SJCRH30 (cell line): ENCODE data around the gene RUNDC1. TPM values are rescaled to one million over a fixed set of nuclear protein-coding genes. Genes with fewer than 3 reads are reported as not detected.

Experiments used
- DNase-seq, 2 experiments: peaks; one replicate each; pipeline ENCODE4 v3.0.0-alpha.2; 2015 to 2020
- H3K27ac ChIP-seq: fragments of 250-450 bp; sonication (Bioruptor Pico); 2 replicates; pipeline ENCODE4 v1.5.1; 2020; ENCODE audit warnings: mild to moderate bottlenecking, moderate library complexity
- H3K27me3 ChIP-seq: fragments of 250-450 bp; sonication (Bioruptor Pico); 2 replicates; pipeline ENCODE4 v1.5.1; 2020; ENCODE audit warnings: mild to moderate bottlenecking, moderate library complexity
- H3K36me3 ChIP-seq: fragments of 250-450 bp; sonication (Bioruptor Pico); 2 replicates; pipeline ENCODE4 v1.5.1; 2020; ENCODE audit warnings: mild to moderate bottlenecking, moderate library complexity
- H3K4me1 ChIP-seq: fragments of 250-450 bp; sonication (Bioruptor Pico); 2 replicates; pipeline ENCODE4 v1.5.1; 2020; ENCODE audit warnings: mild to moderate bottlenecking, moderate library complexity
- H3K4me3 ChIP-seq: fragments of 250-450 bp; sonication (Bioruptor Pico); 2 replicates; pipeline ENCODE4 v1.5.1; 2020; ENCODE audit warnings: mild to moderate bottlenecking, moderate library complexity
- H3K9me3 ChIP-seq: fragments of 250-450 bp; sonication (Bioruptor Pico); replicated peaks from 2 replicates; pipeline ENCODE4 v1.5.1; 2020; ENCODE audit warnings: mild to moderate bottlenecking, moderate library complexity
- total RNA-seq: library from RNA; depleted of rRNA; stranded (reverse); fragments of >200 nt; shearing (Covaris generic); gene quantifications from 2 replicates; pipeline ENCODE4 v1.2.3, GENCODE V29; 2014; rRNA removed

The RUNDC1 gene
- total RNA-seq, 1 experiment from 2014 or later, result 11.9 TPM

DNA sequence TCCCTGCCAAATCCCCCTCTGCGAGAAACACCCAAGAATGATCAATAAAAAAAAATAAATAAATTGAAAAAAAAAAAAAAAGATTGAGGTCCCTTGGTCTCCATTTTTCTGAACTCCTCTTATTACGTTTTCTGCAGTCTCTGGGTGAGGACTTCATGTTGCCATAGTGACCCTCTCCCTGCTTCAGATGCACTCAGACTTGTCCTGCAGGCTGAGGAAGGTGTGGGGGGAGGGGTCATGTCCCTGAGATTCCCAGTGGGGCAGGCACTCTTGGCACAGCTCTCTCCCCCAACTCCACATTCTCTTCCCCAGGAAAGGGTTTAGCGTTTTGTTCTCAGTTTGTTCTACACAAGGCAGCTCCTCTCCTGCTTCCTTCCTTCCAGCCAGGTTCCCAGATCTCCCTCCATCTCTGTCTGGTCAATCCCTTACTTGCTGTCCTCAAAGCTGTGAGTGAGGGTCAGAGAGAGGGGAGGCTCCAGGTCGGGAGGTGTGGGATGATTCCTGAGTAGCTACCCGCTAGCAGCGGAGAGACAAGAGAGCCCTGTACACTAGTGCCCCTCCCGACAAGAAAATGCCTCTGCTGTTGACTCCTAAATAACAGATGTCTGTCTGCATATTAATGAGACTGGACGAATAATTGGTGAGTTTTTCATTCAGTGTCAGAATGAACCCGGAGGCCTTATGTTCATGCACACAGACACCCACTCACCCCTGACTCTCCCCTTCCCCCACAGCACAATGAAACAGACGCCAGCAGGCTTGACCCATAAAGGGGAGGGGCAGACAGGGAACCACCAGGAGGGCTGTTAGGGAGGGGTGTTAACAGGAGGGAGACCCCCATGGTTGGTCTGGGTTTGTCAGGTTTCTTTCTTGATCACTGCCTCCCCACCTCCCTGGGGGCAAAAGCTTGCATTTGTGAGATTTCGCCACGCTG, 53.9 kb downstream of the RUNDC1 start:
- no peak overlapping the region for H3K4me3 ChIP-seq
- H3K4me1 ChIP-seq, result peaks cover 14% of the 10 kb centered on the region
- H3K36me3 ChIP-seq, result no peaks in the 10 kb centered on the region
- H3K27ac ChIP-seq, result no peak overlapping the region
- no peaks in the 10 kb centered on the region for H3K9me3 ChIP-seq
- DNase-seq, result peak in 1 of 2 experiments; percentile 13
- peaks cover 3% of the 10 kb centered on the region; the same call in 1 of the 2 replicates for H3K27me3 ChIP-seq

DNA sequence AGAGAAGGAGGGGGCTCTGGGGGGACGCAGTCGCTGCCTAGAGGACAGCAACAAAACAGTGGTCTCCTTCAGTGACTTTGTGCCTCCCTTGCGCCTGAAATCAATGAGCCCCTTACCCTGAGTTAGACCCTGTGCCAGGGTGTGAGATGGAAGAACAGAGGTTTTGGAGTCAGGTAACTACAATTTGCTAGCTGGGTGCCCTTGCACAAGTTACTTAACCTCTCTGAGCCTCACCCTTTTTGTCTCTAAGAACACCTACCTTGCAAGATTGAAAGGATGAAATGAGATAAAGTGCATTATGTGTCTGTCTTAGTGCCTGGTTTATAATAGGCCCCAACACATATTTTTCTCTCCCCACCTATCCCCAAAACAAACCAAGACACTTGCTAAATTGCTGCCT, 54.5 kb downstream of the RUNDC1 start:
- H3K27ac ChIP-seq, result no peak overlapping the region
- H3K9me3 ChIP-seq, result no peaks in the 10 kb centered on the region
- H3K36me3 ChIP-seq, result no peaks in the 10 kb centered on the region
- H3K4me3 ChIP-seq, result no peak overlapping the region
- H3K27me3 ChIP-seq, result no peaks in the 10 kb centered on the region
- H3K4me1 ChIP-seq, result peaks cover 10% of the 10 kb centered on the region; the same call in 1 of the 2 replicates
- DNase-seq, result no peak

DNA sequence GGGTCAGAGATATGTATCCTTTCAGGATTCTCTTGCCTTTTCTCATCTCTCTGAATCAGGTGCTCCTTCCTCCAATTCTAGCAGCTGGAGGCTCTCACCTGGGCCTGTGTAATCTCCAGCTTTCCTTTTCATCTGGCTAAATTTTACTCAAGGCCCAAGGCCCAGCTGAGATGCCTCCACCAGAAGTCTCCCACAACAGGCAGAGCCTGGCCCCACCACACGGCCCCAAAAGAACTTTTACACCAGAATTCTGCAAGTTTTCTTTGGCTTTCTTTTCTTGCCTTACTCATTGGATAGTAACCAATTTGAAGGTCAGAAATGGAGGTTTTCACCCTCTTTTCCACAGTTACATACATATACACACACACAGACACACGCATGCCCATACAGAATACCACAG, 59.3 kb downstream of the RUNDC1 start:
- H3K4me1 ChIP-seq, result no peaks in the 10 kb centered on the region
- 0 out of 2 replicates have a peak, but pooled peaks cover 4% of the 10 kb centered on the region for H3K36me3 ChIP-seq
- no peaks in the 10 kb centered on the region for H3K9me3 ChIP-seq
- no peak for DNase-seq
- no peak overlapping the region for H3K4me3 ChIP-seq
- H3K27me3 ChIP-seq, result no peaks in the 10 kb centered on the region
- no peak overlapping the region for H3K27ac ChIP-seq

DNA sequence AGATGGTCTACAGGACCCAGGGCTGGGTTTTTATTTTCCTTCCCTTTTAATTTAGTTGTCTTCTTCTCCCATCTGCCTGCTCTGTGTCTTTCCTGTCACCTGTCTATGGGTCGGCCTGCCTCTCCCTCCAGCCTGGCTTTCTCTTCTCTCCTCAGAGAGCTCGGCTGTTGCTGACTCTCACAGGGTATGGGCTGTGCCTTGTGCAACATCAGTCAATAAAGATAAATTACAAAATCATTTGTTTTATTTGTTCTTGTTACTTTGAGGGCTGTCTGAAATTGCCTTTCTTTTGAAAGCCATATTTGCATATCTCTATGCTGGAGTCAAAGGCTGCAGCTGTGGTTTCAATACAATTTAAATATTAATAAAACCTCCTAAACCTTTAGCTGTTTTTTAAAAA, 60.3 kb downstream of the RUNDC1 start:
- Histone ChIP-seq H3K36me3 (0 out of 2 replicates have a peak, but pooled peaks cover 7% of the 10 kb centered on the region), H3K27me3 (no peaks in the 10 kb centered on the region), H3K4me3 (no peak overlapping the region), H3K9me3 (no peaks in the 10 kb centered on the region), H3K4me1 (no peaks in the 10 kb centered on the region), H3K27ac (no peak overlapping the region)
- DNase-seq, result no peak

DNA sequence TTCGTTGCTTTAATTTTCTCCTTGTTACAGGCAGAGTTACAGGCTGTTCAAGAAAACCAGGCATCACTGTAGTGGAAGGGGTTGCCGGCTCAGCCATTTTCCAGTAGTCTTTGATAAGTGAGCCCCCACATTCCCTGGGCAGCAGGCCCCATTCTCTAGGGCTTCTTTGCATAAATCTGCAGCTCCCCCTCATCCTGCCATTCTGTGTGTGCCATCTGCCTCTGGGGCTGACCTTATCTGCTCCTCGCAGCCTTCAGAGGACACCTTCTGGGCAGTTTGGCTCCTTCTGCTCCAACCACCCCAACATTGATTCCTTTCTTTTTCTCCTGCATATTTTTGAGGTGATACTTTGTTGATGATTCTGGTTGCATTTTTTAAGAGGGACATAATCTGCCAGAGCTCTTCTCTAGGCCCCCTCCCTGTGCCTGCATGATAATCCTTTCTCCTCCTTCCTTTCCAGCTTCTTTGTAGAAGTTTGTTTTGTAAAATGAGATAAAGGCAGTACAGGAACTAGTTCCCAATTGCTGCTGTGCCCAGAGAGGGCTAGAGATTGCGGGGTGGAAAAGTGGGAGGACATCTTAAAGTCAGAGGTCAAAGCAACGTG, 61.8 kb downstream of the RUNDC1 start:
- no peaks in the 10 kb centered on the region for H3K27me3 ChIP-seq
- no peaks in the 10 kb centered on the region for H3K4me1 ChIP-seq
- H3K4me3 ChIP-seq, result no peak overlapping the region
- no peaks in the 10 kb centered on the region for H3K9me3 ChIP-seq
- DNase-seq, result no peak
- peaks cover 10% of the 10 kb centered on the region; the same call in 1 of the 2 replicates for H3K36me3 ChIP-seq
- no peak overlapping the region for H3K27ac ChIP-seq

Other genes with a start within 250 kb of the RUNDC1 start
- 17.3 and 27.0 TPM in 2 replicates for gene EZH1, start 235.5 kb upstream of the RUNDC1 start, total RNA-seq
- not detected in 2 replicates for gene RAMP2, start 219.3 kb upstream of the RUNDC1 start, total RNA-seq
- 71.0 and 79.3 TPM in 2 replicates for gene VPS25, start 207.1 kb upstream of the RUNDC1 start, total RNA-seq
- 0.18 and 0.32 TPM in 2 replicates for gene WNK4, start 200.0 kb upstream of the RUNDC1 start, total RNA-seq
- 105 and 107 TPM in 2 replicates for gene COA3, start 181.9 kb upstream of the RUNDC1 start, total RNA-seq
- 0.10 TPM in 2 replicates for gene CNTD1, start 181.7 kb upstream of the RUNDC1 start, total RNA-seq
- 62.1 and 62.9 TPM in 2 replicates for gene BECN1, start 156.3 kb upstream of the RUNDC1 start, total RNA-seq
- 142 and 145 TPM in 2 replicates for gene PSME3, start 147.2 kb upstream of the RUNDC1 start, total RNA-seq
- gene AOC2, start 136.0 kb upstream of the RUNDC1 start, total RNA-seq, result 0.86 and 1.1 TPM in 2 replicates
- gene AOC3, start 129.4 kb upstream of the RUNDC1 start, total RNA-seq, result 0.30 and 0.34 TPM in 2 replicates
- not detected in 2 replicates for gene G6PC1, start 79.8 kb upstream of the RUNDC1 start, total RNA-seq
- 21.9 and 29.4 TPM in 2 replicates for gene AARSD1, start 16.1 kb upstream of the RUNDC1 start, total RNA-seq
- 5.5 TPM in 2 replicates for gene PTGES3L, start 485 bp upstream of the RUNDC1 start, total RNA-seq
- gene RPL27, start 17.9 kb downstream of the RUNDC1 start, total RNA-seq, result 3,033 and 3,236 TPM in 2 replicates
- gene IFI35, start 26.2 kb downstream of the RUNDC1 start, total RNA-seq, result 0.33 TPM in 1 of 2 replicates, not detected in the other
- 32.5 and 34.9 TPM in 2 replicates for gene VAT1, start 41.8 kb downstream of the RUNDC1 start, total RNA-seq
- gene RND2, start 44.7 kb downstream of the RUNDC1 start, total RNA-seq, result 0.68 and 0.79 TPM in 2 replicates
- gene BRCA1, start 144.8 kb downstream of the RUNDC1 start, total RNA-seq, result 60.1 and 65.3 TPM in 2 replicates
- gene NBR1, start 190.6 kb downstream of the RUNDC1 start, total RNA-seq, result 36.8 and 40.3 TPM in 2 replicates
- gene TMEM106A, start 231.3 kb downstream of the RUNDC1 start, total RNA-seq, result 0.63 and 2.0 TPM in 2 replicates
- not detected in 2 replicates for gene CCDC200, start 248.1 kb downstream of the RUNDC1 start, total RNA-seq